GM18526 (cell line): ENCODE data around the gene HOXA5.

ENCODE experiments used
- POLR2A ChIP-seq: IDR thresholded peaks from 3 replicates; pipeline ENCODE4 v1.6.1; 2011; ENCODE audit not compliant: insufficient read length; ENCODE audit errors: extremely low read depth

The HOXA5 gene

GRCh38 chr7:27129729-27130539 lies 13.5 kb downstream of the HOXA5 start:
- no peak for TF ChIP-seq POLR2A

GRCh38 chr7:27128776-27129728 lies 14.4 kb downstream of the HOXA5 start:
- TF ChIP-seq POLR2A: no peak

GRCh38 chr7:27128034-27128433 lies 15.4 kb downstream of the HOXA5 start:
- no peak for TF ChIP-seq POLR2A

- TF ChIP-seq POLR2A: no peak
These were observed 16.7 kb downstream of the HOXA5 start for GRCh38 chr7:27126596-27127327.

- no peak for TF ChIP-seq POLR2A
These were observed 17.5 kb downstream of the HOXA5 start for GRCh38 chr7:27125986-27126394.

- no peak for TF ChIP-seq POLR2A
These were observed 18.4 kb downstream of the HOXA5 start for GRCh38 chr7:27124902-27125689.

GRCh38 chr7:27124096-27124901 lies 19.2 kb downstream of the HOXA5 start:
- no peak for TF ChIP-seq POLR2A

GRCh38 chr7:27123477-27124053 lies 19.9 kb downstream of the HOXA5 start:
- no peak for TF ChIP-seq POLR2A

GRCh38 chr7:27123007-27123476 lies 20.4 kb downstream of the HOXA5 start:
- no peak for TF ChIP-seq POLR2A

GRCh38 chr7:27122077-27122910 lies 21.2 kb downstream of the HOXA5 start:
- no peak for TF ChIP-seq POLR2A

GRCh38 chr7:27121684-27122076 lies 21.8 kb downstream of the HOXA5 start:
- TF ChIP-seq POLR2A: no peak

GRCh38 chr7:27119412-27119911 lies 24.0 kb downstream of the HOXA5 start:
- no peak for TF ChIP-seq POLR2A

GRCh38 chr7:27118580-27118979 lies 24.9 kb downstream of the HOXA5 start:
- no peak for TF ChIP-seq POLR2A
